Stomach (tissue), 9 donors: Measurements from ENCODE around the gene PSEN2. TPM values are rescaled to one million over a fixed set of nuclear protein-coding genes. Genes with fewer than 3 reads are reported as not detected.
"Not testable (repeated sequence)": the region's sequence is repeated elsewhere in the genome, so short reads cannot be mapped to it uniquely, and the experiment has no call there.

ENCODE experiments used
- DNase-seq, 2 donors: peaks; one replicate each; pipeline versions ENCODE4 v3.0.0 to v3.0.0-alpha.2; 2013 to 2019
- H3K27ac ChIP-seq, 5 donors: fragments of 200-600 bp in 4 of 5; sonication (generic) in 4 of 5; one replicate each; pipeline ENCODE4 v1.5.1; 2013 to 2019; ENCODE audit warnings: mild to moderate bottlenecking in 1 of 5, moderate library complexity in 1 of 5
- H3K27me3 ChIP-seq, 3 donors: fragments of 200-600 bp; sonication (generic); one replicate each; pipeline ENCODE4 v1.5.1; 2017 to 2019; ENCODE audit warnings: mixed run types in 1 of 3
- H3K36me3 ChIP-seq, 4 donors: fragments of 200-600 bp; sonication (generic); 1 replicate in 3 of 4; 2 replicates in 1 of 4; pipeline ENCODE4 v1.5.1; 2016 to 2019
- H3K4me1 ChIP-seq, 4 donors: fragments of 200-600 bp; sonication (generic); one replicate each; pipeline ENCODE4 v1.5.1; 2016 to 2019
- H3K4me3 ChIP-seq, 4 donors: fragments of 200-600 bp; sonication (generic) in 3 of 4; one replicate each; pipeline ENCODE4 v1.5.1; 2016 to 2019; ENCODE audit warnings: mild to moderate bottlenecking in 1 of 4
- H3K9me3 ChIP-seq, 4 donors: fragments of 200-600 bp; sonication (generic); one replicate each; pipeline ENCODE4 v1.5.1; 2016 to 2019
- EP300 ChIP-seq: sonication (generic); formaldehyde crosslinking; IDR thresholded peaks from one replicate; pipeline ENCODE4 v1.6.1; 2017; ENCODE audit warnings: antibody characterized with exemption
- POLR2A ChIP-seq, 4 donors: fragments of 450-650 bp; IDR thresholded peaks; one replicate each; pipeline ENCODE4 v1.6.1; 2016; ENCODE audit warnings: antibody characterized with exemption in 4 of 4, control low read depth in 2 of 4, mild to moderate bottlenecking in 1 of 4, moderate library complexity in 1 of 4
- POLR2AphosphoS5 ChIP-seq, 3 donors: sonication (generic); formaldehyde crosslinking; IDR thresholded peaks; one replicate each; pipeline ENCODE4 v1.6.1; 2016; ENCODE audit warnings: antibody characterized with exemption in 3 of 3
- WGBS, 5 donors: extraction: QIAGEN DNeasy Blood & Tissue Kit in 3 of 5; methylation state at CpG; one replicate each; pipeline versions ENCODE4 v1.1.5 to v1.1.7; 2013 to 2018; 5-methylcytosine and 5-hydroxymethylcytosine counted together
- intact Hi-C: fragments of 100-400 bp; cut with DNase I; formaldehyde crosslinking; loops from one replicate; pipeline ENCODE4 v1.15.1; 2023; ENCODE audit warnings: low total_unique reads
- polyA plus RNA-seq, 3 donors: library from polyadenylated mRNA; stranded (reverse); fragments of 200-250 nt; gene quantifications; one replicate each; pipeline ENCODE4 v1.2.3, GENCODE V29; 2013
- total RNA-seq, 5 donors: library from RNA; depleted of rRNA; stranded (reverse); fragments of >200 nt; gene quantifications; one replicate each; pipeline versions ENCODE4 v1.1.0 to v1.2.3, GENCODE V29; 2014 to 2016
- TF ChIP-seq, protein P1 (sequence below), 7 experiments: fragments of 450-650 bp in 4 of 7; fragments of 200-600 bp in 3 of 7; sonication (generic) in 3 of 7; IDR thresholded peaks; one replicate each; pipeline ENCODE4 v1.5.1; 2016 to 2019; ENCODE audit warnings: antibody characterized with exemption in 7 of 7, control low read depth in 2 of 7, mild to moderate bottlenecking in 1 of 7
- donor health status: healthy with polysubstance abuse.
- donor health status: Bipolar disorder and iron deficiency.
- donor health status: healthy.

Gene PSEN2
- total and polyA plus RNA-seq, 8 donors, result 2.7 to 36.2 (median 14.7) TPM

DNA sequence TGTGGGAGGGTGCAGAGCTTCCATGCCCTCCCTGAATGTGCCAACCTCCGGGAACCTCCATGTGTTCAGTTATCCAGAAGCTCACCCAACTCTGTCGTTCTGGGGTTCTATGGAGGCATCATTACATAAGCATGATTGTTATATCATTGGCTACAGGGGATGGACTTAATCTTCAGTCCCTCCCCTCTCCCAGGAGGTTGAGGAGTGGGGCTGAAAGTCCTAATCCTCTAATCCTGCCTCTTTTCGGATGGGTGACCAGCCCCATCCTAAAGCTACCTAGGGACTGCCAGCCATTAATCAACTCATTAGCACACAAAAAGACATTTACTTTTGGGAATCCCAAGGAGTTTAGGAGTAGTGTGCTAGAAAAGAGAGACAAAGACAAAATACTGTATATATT is 32.0 kb upstream of the PSEN2 start:
- Histone ChIP-seq H3K9me3 (no peaks in the 10 kb centered on the region), H3K27ac (no peak overlapping the region), H3K4me1 (no peaks in the 10 kb centered on the region), H3K27me3 (no peaks in the 10 kb centered on the region), H3K4me3 (no peak overlapping the region), H3K36me3 (no peaks in the 10 kb centered on the region)
- intact Hi-C loops, result no loop called here
- no peak for DNase-seq
- TF ChIP-seq EP300 (no peak), POLR2A (IDR thresholded peaks at IDR 0.05) (no peak), POLR2AphosphoS5 (IDR thresholded peaks at IDR 0.05) (no peak)
- TF ChIP-seq, protein P1, sequence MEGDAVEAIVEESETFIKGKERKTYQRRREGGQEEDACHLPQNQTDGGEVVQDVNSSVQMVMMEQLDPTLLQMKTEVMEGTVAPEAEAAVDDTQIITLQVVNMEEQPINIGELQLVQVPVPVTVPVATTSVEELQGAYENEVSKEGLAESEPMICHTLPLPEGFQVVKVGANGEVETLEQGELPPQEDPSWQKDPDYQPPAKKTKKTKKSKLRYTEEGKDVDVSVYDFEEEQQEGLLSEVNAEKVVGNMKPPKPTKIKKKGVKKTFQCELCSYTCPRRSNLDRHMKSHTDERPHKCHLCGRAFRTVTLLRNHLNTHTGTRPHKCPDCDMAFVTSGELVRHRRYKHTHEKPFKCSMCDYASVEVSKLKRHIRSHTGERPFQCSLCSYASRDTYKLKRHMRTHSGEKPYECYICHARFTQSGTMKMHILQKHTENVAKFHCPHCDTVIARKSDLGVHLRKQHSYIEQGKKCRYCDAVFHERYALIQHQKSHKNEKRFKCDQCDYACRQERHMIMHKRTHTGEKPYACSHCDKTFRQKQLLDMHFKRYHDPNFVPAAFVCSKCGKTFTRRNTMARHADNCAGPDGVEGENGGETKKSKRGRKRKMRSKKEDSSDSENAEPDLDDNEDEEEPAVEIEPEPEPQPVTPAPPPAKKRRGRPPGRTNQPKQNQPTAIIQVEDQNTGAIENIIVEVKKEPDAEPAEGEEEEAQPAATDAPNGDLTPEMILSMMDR (IDR thresholded peaks at IDR 0.05), result no peak
- 83 to 94% (median 89%) methylated on average over 3 of the region's 3 CpGs for WGBS, 5 donors

DNA sequence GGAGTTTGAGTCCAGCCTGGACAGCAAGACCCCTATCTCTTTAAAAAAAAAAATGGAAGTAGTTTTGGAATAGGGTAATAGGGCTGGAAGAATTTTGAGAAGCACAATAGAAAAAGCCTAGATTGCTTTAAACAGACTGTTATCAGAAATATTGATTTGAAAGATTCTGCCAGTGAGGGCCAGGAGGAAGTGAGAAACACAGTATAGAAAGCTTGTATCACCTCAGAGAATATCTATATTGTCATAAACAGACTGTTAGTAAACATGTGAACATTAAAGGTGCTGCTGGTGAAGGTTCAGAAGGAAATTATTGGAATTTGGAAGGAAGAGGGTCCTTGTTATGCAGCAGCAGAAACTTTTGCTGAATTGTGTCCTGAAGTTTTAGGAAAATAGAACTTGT is 24.8 kb upstream of the PSEN2 start:
- no peaks in the 10 kb centered on the region for H3K9me3 ChIP-seq
- H3K4me1 ChIP-seq, result no peaks in the 10 kb centered on the region
- no peaks in the 10 kb centered on the region for H3K36me3 ChIP-seq
- intact Hi-C loops, result no loop called here
- no peak for TF ChIP-seq POLR2A (IDR thresholded peaks at IDR 0.05)
- no peak for TF ChIP-seq POLR2AphosphoS5 (IDR thresholded peaks at IDR 0.05)
- TF ChIP-seq, protein P1 (IDR thresholded peaks at IDR 0.05), result no peak
- TF ChIP-seq EP300, result no peak
- DNase-seq, result no peak
- H3K4me3 ChIP-seq, result no peak overlapping the region
- H3K27me3 ChIP-seq, result no peaks in the 10 kb centered on the region
- H3K27ac ChIP-seq, result no peak overlapping the region

DNA sequence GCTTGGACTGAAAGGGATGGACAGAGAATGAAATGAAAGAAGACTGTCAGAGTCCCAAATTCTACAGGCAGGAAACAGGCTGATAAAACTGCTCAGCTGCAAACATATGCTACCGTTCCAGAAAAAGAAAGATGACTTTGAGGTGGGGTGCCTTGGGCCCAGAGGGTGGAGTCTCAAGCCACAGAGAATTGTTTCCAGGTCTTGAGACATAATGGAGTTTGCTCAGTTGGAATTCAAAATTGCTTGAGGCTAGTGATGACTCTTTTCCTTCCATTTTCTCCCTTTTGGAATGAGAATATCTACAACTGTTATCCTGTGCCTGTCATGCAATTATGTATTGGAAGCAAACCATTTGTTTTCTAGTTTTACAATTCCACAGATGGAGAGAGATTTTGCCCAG is 23.6 kb upstream of the PSEN2 start:
- Histone ChIP-seq H3K4me1 (no peaks in the 10 kb centered on the region), H3K9me3 (no peaks in the 10 kb centered on the region), H3K36me3 (no peaks in the 10 kb centered on the region), H3K4me3 (no peak overlapping the region), H3K27me3 (no peaks in the 10 kb centered on the region), H3K27ac (no peak overlapping the region)
- TF ChIP-seq, protein P1 (IDR thresholded peaks at IDR 0.05), result no peak
- TF ChIP-seq POLR2A (IDR thresholded peaks at IDR 0.05), result no peak
- TF ChIP-seq POLR2AphosphoS5 (IDR thresholded peaks at IDR 0.05), result no peak
- TF ChIP-seq EP300, result no peak
- WGBS, 5 donors, result 26 to 46% (median 39%) methylated on average over 1 of the region's 1 CpG
- no peak for DNase-seq
- intact Hi-C loops, result no loop called here

DNA sequence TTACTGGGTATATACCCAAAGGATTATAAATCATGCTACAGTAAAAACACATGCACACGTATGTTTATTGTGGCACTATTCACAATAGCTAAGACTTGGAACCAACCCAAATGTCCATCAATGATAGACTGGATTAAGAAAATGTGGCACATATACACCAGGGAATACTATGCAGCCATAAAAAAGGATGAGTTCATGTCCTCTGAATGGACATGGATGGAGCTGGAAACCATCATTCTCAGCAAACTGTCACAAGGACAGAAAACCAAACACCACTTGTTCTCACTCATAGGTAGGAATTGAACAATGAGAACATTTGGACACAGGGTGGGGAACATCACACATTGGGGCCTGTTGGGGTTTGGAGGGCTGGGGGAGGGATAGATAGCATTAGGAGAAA is 15.9 kb upstream of the PSEN2 start:
- H3K27ac ChIP-seq, H3K4me1 ChIP-seq, H3K36me3 ChIP-seq, intact Hi-C loops, H3K4me3 ChIP-seq, H3K27me3 ChIP-seq, DNase-seq, H3K9me3 ChIP-seq: not testable (repeated sequence)
- 81 to 97% (median 90%) methylated on average over 1 of the region's 1 CpG for WGBS, 5 donors

DNA sequence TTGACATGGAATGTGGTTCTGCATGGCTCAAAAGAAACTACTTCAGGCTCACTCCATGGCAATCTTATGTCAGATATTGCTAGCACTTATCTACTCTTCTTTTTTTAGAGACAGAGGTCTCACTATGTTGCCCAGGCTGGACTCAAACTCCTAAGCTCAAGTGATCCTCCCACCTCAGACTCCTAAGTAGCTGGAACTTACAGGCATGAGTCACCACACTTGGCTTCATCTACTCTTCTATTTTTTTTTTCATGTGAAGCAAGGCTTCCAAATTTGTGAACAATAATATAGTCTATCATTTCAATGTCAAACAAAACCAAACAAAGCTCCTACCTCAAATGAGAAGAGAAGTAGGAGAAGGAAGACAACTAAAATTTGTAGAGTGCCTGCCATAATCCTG is 7.5 kb upstream of the PSEN2 start:
- intact Hi-C loops, result no loop called here
- no peak overlapping the region for H3K27ac ChIP-seq

More for the DNA sequence above, 7.5 kb upstream of the PSEN2 start:
- Histone ChIP-seq H3K27me3 (no peaks in the 10 kb centered on the region), H3K4me3 (no peak overlapping the region), H3K4me1 (peaks cover 0 to 7% (median 3%) of the 10 kb centered on the region in 4 donors), H3K9me3 (no peaks in the 10 kb centered on the region), H3K36me3 (no peaks in the 10 kb centered on the region)
- no peak for DNase-seq
- TF ChIP-seq EP300 (no peak), POLR2A (IDR thresholded peaks at IDR 0.05) (no peak), POLR2AphosphoS5 (IDR thresholded peaks at IDR 0.05) (no peak)
- TF ChIP-seq, protein P1 (IDR thresholded peaks at IDR 0.05), result no peak
